ENCODE measurements around the gene FAM120B.

FAM120B gene

GRCh38 chr6:170358496-170358895 is 51.9 kb downstream of the FAM120B start:
- Histone ChIP-seq H3K4me3 (ENCODE audit: low read length) (no peak overlapping the region), H3K79me2 (ENCODE audit: low read length) (no peaks in the 10 kb centered on the region), H3K4me2 (ENCODE audit: low read length) (no peak overlapping the region), H3K9ac (ENCODE audit: low read length) (no peak overlapping the region), H2AFZ (ENCODE audit: low read depth, low read length) (no peak overlapping the region), H4K20me1 (ENCODE audit: insufficient read depth, low read length) (no peaks in the 10 kb centered on the region), H3K27me3 (ENCODE audit: low read depth, low read length) (no peaks in the 10 kb centered on the region), H3K9me3 (ENCODE audit: insufficient read depth, low read length) (no peaks in the 10 kb centered on the region), H3K4me1 (ENCODE audit: low read length) (peaks cover 6% of the 10 kb centered on the region; the same call in 1 of the 2 replicates), H3K27ac (ENCODE audit: low read length) (no peak overlapping the region), H3K36me3 (replicated peaks; ENCODE audit: low read depth, low read length) (no peaks in the 10 kb centered on the region)
- no peak for TF ChIP-seq CTCF (IDR thresholded peaks at IDR 0.05; ENCODE audit: low read depth, low read length)

GRCh38 chr6:170360476-170360875 is 53.9 kb downstream of the FAM120B start:
- H3K36me3 ChIP-seq (replicated peaks; ENCODE audit: low read depth, low read length) = no peaks in the 10 kb centered on the region
- no peak for TF ChIP-seq EZH2phosphoT487 (IDR thresholded peaks at IDR 0.05; ENCODE audit: low read depth)
- no peak for TF ChIP-seq CTCF (IDR thresholded peaks at IDR 0.05; ENCODE audit: low read depth, low read length)

GRCh38 chr6:170361335-170361734 is 54.8 kb downstream of the FAM120B start:
- Histone ChIP-seq H4K20me1 (ENCODE audit: insufficient read depth, low read length) (no peaks in the 10 kb centered on the region), H3K36me3 (replicated peaks; ENCODE audit: low read depth, low read length) (no peaks in the 10 kb centered on the region), H3K4me1 (ENCODE audit: low read length) (no peaks in the 10 kb centered on the region), H3K4me3 (ENCODE audit: low read length) (no peak overlapping the region), H3K79me2 (ENCODE audit: low read length) (no peaks in the 10 kb centered on the region), H3K9ac (ENCODE audit: low read length) (no peak overlapping the region), H2AFZ (ENCODE audit: low read depth, low read length) (no peak overlapping the region), H3K4me2 (ENCODE audit: low read length) (no peak overlapping the region), H3K27ac (ENCODE audit: low read length) (no peak overlapping the region), H3K9me3 (ENCODE audit: insufficient read depth, low read length) (no peaks in the 10 kb centered on the region), H3K27me3 (ENCODE audit: low read depth, low read length) (no peaks in the 10 kb centered on the region)
- TF ChIP-seq EZH2phosphoT487 (IDR thresholded peaks at IDR 0.05; ENCODE audit: low read depth) = no peak
- TF ChIP-seq CTCF (IDR thresholded peaks at IDR 0.05; ENCODE audit: low read depth, low read length) = no peak

More at GRCh38 chr6:170360476-170360875, 53.9 kb downstream of the FAM120B start:
- Histone ChIP-seq H3K27me3 (ENCODE audit: low read depth, low read length) (no peaks in the 10 kb centered on the region), H3K4me2 (ENCODE audit: low read length) (no peak overlapping the region), H2AFZ (ENCODE audit: low read depth, low read length) (no peak overlapping the region), H3K79me2 (ENCODE audit: low read length) (no peaks in the 10 kb centered on the region), H3K9ac (ENCODE audit: low read length) (no peak overlapping the region), H3K27ac (ENCODE audit: low read length) (no peak overlapping the region), H4K20me1 (ENCODE audit: insufficient read depth, low read length) (no peaks in the 10 kb centered on the region), H3K4me3 (ENCODE audit: low read length) (no peak overlapping the region), H3K9me3 (ENCODE audit: insufficient read depth, low read length) (no peaks in the 10 kb centered on the region), H3K4me1 (ENCODE audit: low read length) (peaks cover 4% of the 10 kb centered on the region; the same call in 1 of the 2 replicates)

GRCh38 chr6:170362121-170362520 is 55.6 kb downstream of the FAM120B start:
- Histone ChIP-seq H3K4me3 (ENCODE audit: low read length) (no peak overlapping the region), H3K36me3 (replicated peaks; ENCODE audit: low read depth, low read length) (no peaks in the 10 kb centered on the region), H3K9me3 (ENCODE audit: insufficient read depth, low read length) (no peaks in the 10 kb centered on the region), H3K9ac (ENCODE audit: low read length) (no peak overlapping the region), H3K79me2 (ENCODE audit: low read length) (no peaks in the 10 kb centered on the region), H3K4me1 (ENCODE audit: low read length) (no peaks in the 10 kb centered on the region), H2AFZ (ENCODE audit: low read depth, low read length) (no peak overlapping the region), H3K4me2 (ENCODE audit: low read length) (no peak overlapping the region), H3K27me3 (ENCODE audit: low read depth, low read length) (no peaks in the 10 kb centered on the region), H3K27ac (ENCODE audit: low read length) (no peak overlapping the region), H4K20me1 (ENCODE audit: insufficient read depth, low read length) (no peaks in the 10 kb centered on the region)
- TF ChIP-seq CTCF (IDR thresholded peaks at IDR 0.05; ENCODE audit: low read depth, low read length) = no peak
- no peak for TF ChIP-seq EZH2phosphoT487 (IDR thresholded peaks at IDR 0.05; ENCODE audit: low read depth)
